Measurements from ENCODE around the gene PAIP2B.
A peak's percentile ranks its signal among the peaks of the same experiment; 100 is the strongest.

DNA sequence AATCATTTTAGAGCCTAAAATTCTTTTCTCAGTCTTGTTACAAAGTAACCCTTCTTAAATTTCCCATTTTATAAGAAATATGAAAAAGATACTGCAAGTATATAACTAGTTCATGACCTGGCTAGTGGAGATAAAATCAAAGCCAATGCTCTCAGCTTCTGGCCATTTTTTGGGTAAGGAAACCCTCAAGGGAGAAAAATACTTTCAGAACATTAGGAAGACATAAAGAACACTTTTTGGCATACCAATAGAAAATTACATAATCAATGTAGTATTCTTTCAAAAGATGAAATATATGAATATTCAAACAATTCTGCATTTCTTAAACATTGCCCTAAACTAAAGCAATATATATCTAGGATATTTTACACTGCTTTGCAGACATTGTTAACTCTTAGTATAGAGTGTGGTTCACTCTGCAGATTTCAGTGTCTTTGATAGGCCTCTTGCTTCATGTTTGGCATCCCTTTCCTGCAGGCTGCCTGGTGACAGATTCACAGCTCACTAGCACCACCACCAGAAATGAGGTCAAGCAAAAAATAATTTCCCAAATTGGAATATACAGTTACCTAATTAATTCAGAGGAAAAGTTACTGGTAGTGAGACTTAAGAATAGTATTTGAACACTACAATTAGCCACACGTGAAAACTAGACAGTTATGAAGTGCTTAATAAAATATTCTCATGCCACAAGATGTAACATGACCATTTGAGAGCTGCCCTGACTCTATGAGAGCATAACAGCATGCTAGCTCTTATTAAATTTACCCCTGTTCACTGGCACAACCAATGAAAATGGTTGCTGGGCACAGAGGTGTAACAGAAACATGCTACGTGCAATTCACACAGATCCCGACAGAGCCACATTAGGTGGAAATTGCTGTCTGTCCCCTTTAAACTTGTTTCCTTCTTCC lies 36.0 kb downstream of the PAIP2B start:
- TF ChIP-seq, protein P1, sequence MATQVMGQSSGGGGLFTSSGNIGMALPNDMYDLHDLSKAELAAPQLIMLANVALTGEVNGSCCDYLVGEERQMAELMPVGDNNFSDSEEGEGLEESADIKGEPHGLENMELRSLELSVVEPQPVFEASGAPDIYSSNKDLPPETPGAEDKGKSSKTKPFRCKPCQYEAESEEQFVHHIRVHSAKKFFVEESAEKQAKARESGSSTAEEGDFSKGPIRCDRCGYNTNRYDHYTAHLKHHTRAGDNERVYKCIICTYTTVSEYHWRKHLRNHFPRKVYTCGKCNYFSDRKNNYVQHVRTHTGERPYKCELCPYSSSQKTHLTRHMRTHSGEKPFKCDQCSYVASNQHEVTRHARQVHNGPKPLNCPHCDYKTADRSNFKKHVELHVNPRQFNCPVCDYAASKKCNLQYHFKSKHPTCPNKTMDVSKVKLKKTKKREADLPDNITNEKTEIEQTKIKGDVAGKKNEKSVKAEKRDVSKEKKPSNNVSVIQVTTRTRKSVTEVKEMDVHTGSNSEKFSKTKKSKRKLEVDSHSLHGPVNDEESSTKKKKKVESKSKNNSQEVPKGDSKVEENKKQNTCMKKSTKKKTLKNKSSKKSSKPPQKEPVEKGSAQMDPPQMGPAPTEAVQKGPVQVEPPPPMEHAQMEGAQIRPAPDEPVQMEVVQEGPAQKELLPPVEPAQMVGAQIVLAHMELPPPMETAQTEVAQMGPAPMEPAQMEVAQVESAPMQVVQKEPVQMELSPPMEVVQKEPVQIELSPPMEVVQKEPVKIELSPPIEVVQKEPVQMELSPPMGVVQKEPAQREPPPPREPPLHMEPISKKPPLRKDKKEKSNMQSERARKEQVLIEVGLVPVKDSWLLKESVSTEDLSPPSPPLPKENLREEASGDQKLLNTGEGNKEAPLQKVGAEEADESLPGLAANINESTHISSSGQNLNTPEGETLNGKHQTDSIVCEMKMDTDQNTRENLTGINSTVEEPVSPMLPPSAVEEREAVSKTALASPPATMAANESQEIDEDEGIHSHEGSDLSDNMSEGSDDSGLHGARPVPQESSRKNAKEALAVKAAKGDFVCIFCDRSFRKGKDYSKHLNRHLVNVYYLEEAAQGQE (IDR thresholded peaks at IDR 0.05; ENCODE audit: low read depth) = no peak
- TF ChIP-seq RAD21 (IDR thresholded peaks at IDR 0.05; ENCODE audit: low read depth) (peak; percentile 50), EZH2 (IDR thresholded peaks at IDR 0.05) (no peak), POLR2A (IDR thresholded peaks at IDR 0.05; ENCODE audit: borderline replicate concordance, extremely low read depth, insufficient read depth, insufficient read length) (no peak), CEBPB (IDR thresholded peaks at IDR 0.05; ENCODE audit: low read depth) (no peak), SP1 (IDR thresholded peaks at IDR 0.05; ENCODE audit: low read depth) (no peak), SRF (IDR thresholded peaks at IDR 0.05; ENCODE audit: low read depth) (no peak), POLR2AphosphoS5 (IDR thresholded peaks at IDR 0.05; ENCODE audit: low read depth, low read length) (no peak)
- TF ChIP-seq, protein P2, sequence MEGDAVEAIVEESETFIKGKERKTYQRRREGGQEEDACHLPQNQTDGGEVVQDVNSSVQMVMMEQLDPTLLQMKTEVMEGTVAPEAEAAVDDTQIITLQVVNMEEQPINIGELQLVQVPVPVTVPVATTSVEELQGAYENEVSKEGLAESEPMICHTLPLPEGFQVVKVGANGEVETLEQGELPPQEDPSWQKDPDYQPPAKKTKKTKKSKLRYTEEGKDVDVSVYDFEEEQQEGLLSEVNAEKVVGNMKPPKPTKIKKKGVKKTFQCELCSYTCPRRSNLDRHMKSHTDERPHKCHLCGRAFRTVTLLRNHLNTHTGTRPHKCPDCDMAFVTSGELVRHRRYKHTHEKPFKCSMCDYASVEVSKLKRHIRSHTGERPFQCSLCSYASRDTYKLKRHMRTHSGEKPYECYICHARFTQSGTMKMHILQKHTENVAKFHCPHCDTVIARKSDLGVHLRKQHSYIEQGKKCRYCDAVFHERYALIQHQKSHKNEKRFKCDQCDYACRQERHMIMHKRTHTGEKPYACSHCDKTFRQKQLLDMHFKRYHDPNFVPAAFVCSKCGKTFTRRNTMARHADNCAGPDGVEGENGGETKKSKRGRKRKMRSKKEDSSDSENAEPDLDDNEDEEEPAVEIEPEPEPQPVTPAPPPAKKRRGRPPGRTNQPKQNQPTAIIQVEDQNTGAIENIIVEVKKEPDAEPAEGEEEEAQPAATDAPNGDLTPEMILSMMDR (IDR thresholded peaks at IDR 0.05 in 2 of 3, conservative IDR thresholded peaks at IDR 0.05 in 1 of 3; ENCODE audit: borderline replicate concordance in 1 of 3, insufficient read depth in 1 of 3, low read depth in 2 of 3, low read length in 2 of 3) = peak; percentile 35 to 53 (median 35); a peak in 4 of 6 replicates
